Psoas muscle (tissue), 8 donors: ENCODE results near the gene TOP3B. TPM values are rescaled to one million over a fixed set of nuclear protein-coding genes. Genes with fewer than 3 reads are reported as not detected.
"Not testable (repeated sequence)": the region's sequence is repeated elsewhere in the genome, so short reads cannot be mapped to it uniquely, and the experiment has no call there.

ENCODE experiments used
- ATAC-seq, 4 donors: fragments of 200-7000 bp; cut with Tn5 transposase; one replicate each; pipeline ENCODE4 v1.9.1; 2020; ENCODE audit warnings: moderate library complexity in 3 of 4, mild to moderate bottlenecking in 2 of 4
- DNase-seq, 2 donors: peaks; one replicate each; pipeline ENCODE4 v3.0.0-alpha.2; 2020
- H3K27ac ChIP-seq: fragments of 200-600 bp; one replicate; pipeline ENCODE4 v1.8.0; 2022
- H3K27me3 ChIP-seq, 3 donors: fragments of 200-600 bp in 1 of 3; one replicate each; pipeline versions ENCODE4 v1.6.1 to v1.8.0; 2013 to 2022; ENCODE audit warnings: low read length in 2 of 3, mild to moderate bottlenecking in 2 of 3, moderate library complexity in 1 of 3; ENCODE audit not compliant: insufficient read depth in 3 of 3
- H3K36me3 ChIP-seq, 2 donors: fragments of 200-600 bp in 1 of 2; one replicate each; pipeline versions ENCODE4 v1.6.1 to v1.8.0; 2013 to 2022; ENCODE audit warnings: low read depth in 1 of 2, mild to moderate bottlenecking in 1 of 2, moderate library complexity in 1 of 2; ENCODE audit not compliant: insufficient read depth in 1 of 2
- H3K4me1 ChIP-seq: fragments of 200-600 bp; one replicate; pipeline ENCODE4 v1.8.0; 2022
- H3K4me3 ChIP-seq: fragments of 200-600 bp; one replicate; pipeline ENCODE4 v1.8.0; 2022; ENCODE audit warnings: mild to moderate bottlenecking
- H3K9me3 ChIP-seq: fragments of 200-600 bp; one replicate; pipeline ENCODE4 v1.8.0; 2022
- CTCF ChIP-seq: fragments of 200-600 bp; IDR thresholded peaks from one replicate; pipeline ENCODE4 v1.8.0; 2022; ENCODE audit warnings: antibody characterized with exemption
- WGBS, 3 donors: extraction: QIAGEN DNeasy Blood & Tissue Kit; methylation state at CpG; one replicate each; pipeline versions ENCODE4 v1.1.6 to v1.1.7; 2013; 5-methylcytosine and 5-hydroxymethylcytosine counted together
- intact Hi-C, 2 donors: fragments of 100-400 bp; cut with DNase I; formaldehyde crosslinking; loops; one replicate each; pipeline versions ENCODE4 v1.11.0 to v1.14.2; 2022
- polyA plus RNA-seq, 3 donors: library from polyadenylated mRNA; stranded (reverse); fragments of 200-250 nt; gene quantifications; one replicate each; pipeline ENCODE4 v1.2.3, GENCODE V29; 2013
- total RNA-seq, 4 donors: library from RNA; stranded (reverse); fragmentation: NEBNext Ultra II Directional in 2 of 4; extraction: Animal tissue kit (Norgen Biotek cat#: 25700) in 2 of 4; gene quantifications; one replicate each; pipeline versions ENCODE4 v1.2.1 to v1.2.4, GENCODE V29; 2021 to 2023
- donor health status: healthy with polysubstance abuse.
- donor health status: DM: no; HTN: no; CAD: no; lungs with moderate emphysema.
- donor health status: Bipolar disorder and iron deficiency.
- donor health status: healthy.
- donor health status: DM: yes; HTN: yes; CAD: no.
- donor health status: DM: no; HTN: no; CAD: no.
- donor health status: DM: no; HTN: no; CAD: no.
- donor health status: DM: yes; HTN: yes; CAD: no.

TOP3B gene
- total and polyA plus RNA-seq, 7 donors, result 5.4 to 13.5 (median 8.1) TPM

GRCh38 chr22:21915624-21916308, 66.8 kb downstream of the TOP3B start:
- no peak for ATAC-seq
- WGBS, 3 donors, result 71 to 79% (median 78%) methylated on average over 4 of the region's 4 CpGs
- Histone ChIP-seq H3K9me3 (no peaks in the 10 kb centered on the region), H3K36me3 (peaks cover 0 to 8% of the 10 kb centered on the region in 2 donors), H3K4me1 (no peaks in the 10 kb centered on the region), H3K27ac (no peak overlapping the region), H3K4me3 (no peak overlapping the region), H3K27me3 (no peaks in the 10 kb centered on the region)
- intact Hi-C loops, result loop anchor here in 1 of 2 donors (5.0 kb wide), 1 partner anchor 47 kb away; no protein-coding TSS in a partner anchor
- TF ChIP-seq CTCF, result no peak
- DNase-seq, result no peak

- H3K27ac ChIP-seq, ATAC-seq, H3K9me3 ChIP-seq, H3K36me3 ChIP-seq, intact Hi-C loops, H3K4me3 ChIP-seq, H3K4me1 ChIP-seq, H3K27me3 ChIP-seq: not testable (repeated sequence)
- DNase-seq, result peak in 1 of 2 donors; percentile 3
- WGBS, 3 donors, result 97 to 99% (median 97%) methylated on average over 8 of the region's 8 CpGs
Observed at GRCh38 chr22:21914033-21914642, 68.4 kb downstream of the TOP3B start.

GRCh38 chr22:21910367-21910766, 72.2 kb downstream of the TOP3B start:
- H3K27ac ChIP-seq, intact Hi-C loops, H3K4me3 ChIP-seq, H3K4me1 ChIP-seq, ATAC-seq, H3K27me3 ChIP-seq, H3K9me3 ChIP-seq, H3K36me3 ChIP-seq: not testable (repeated sequence)
- DNase-seq, result peak in 1 of 2 donors; percentile 8
- 88 to 92% (median 89%) methylated on average over 4 of the region's 4 CpGs for WGBS, 3 donors

GRCh38 chr22:21909871-21910270, 72.7 kb downstream of the TOP3B start:
- DNase-seq (peak in 1 of 2 donors; percentile 1), ATAC-seq (no peak)
- intact Hi-C loops, result no loop called here
- no peak overlapping the region for H3K27ac ChIP-seq
- no peaks in the 10 kb centered on the region for H3K9me3 ChIP-seq
- no peaks in the 10 kb centered on the region for H3K27me3 ChIP-seq
- no peaks in the 10 kb centered on the region for H3K4me1 ChIP-seq
- no peak overlapping the region for H3K4me3 ChIP-seq
- TF ChIP-seq CTCF, result no peak
- WGBS, 3 donors, result 90 to 96% (median 95%) methylated on average over 2 of the region's 2 CpGs
- no peaks in the 10 kb centered on the region for H3K36me3 ChIP-seq

GRCh38 chr22:21907638-21908522, 74.7 kb downstream of the TOP3B start:
- Histone ChIP-seq H3K36me3 (no peaks in the 10 kb centered on the region), H3K4me1 (no peaks in the 10 kb centered on the region), H3K27ac (no peak overlapping the region), H3K27me3 (no peaks in the 10 kb centered on the region), H3K9me3 (no peaks in the 10 kb centered on the region), H3K4me3 (no peak overlapping the region)
- no peak for ATAC-seq
- TF ChIP-seq CTCF, result no peak
- DNase-seq, result peak in 1 of 2 donors; percentile 3
- intact Hi-C loops, result no loop called here
- WGBS, 3 donors, result 88 to 93% (median 93%) methylated on average over 7 of the region's 7 CpGs

Other genes with a start within 250 kb of the TOP3B start
- 10 to 100 TPM in 2 of 4 donors, 1 to 10 TPM in 2; 2.9 to 21.9 (median 10.3) TPM for gene YPEL1, start 247.0 kb downstream of the TOP3B start, total RNA-seq
- gene YPEL1, start 247.0 kb downstream of the TOP3B start, polyA plus RNA-seq, result 1 to 10 TPM in 2 of 3 donors, under 1 TPM in 1; 0.72 to 4.6 (median 3.8) TPM
- gene MAPK1, start 115.1 kb downstream of the TOP3B start, total RNA-seq, result 100 to 1,000 TPM in 1 of 4 donors, 10 to 100 TPM in 3; 78.3 to 101 (median 96.9) TPM
- gene MAPK1, start 115.1 kb downstream of the TOP3B start, polyA plus RNA-seq, result 10 to 100 TPM; 11.0 to 64.1 (median 14.8) TPM
- 10 to 100 TPM; 11.9 to 29.5 (median 15.7) TPM for gene PPM1F, start 29.9 kb downstream of the TOP3B start, total RNA-seq
- gene PPM1F, start 29.9 kb downstream of the TOP3B start, polyA plus RNA-seq, result 10 to 100 TPM in 2 of 3 donors, 1 to 10 TPM in 1; 8.1 to 13.1 (median 11.8) TPM